Posterior cingulate gyrus (tissue), 11 donors: Measurements from ENCODE around the gene NUDT22.

Experiments used
- DNase-seq, 10 donors: peaks; one replicate each; pipeline versions ENCODE4 v3.0.0 to v3.0.0-alpha.2; 2020 to 2021; ENCODE audit warnings: mixed read lengths in 3 of 10
- intact Hi-C: fragments of 100-400 bp; cut with DNase I; formaldehyde crosslinking; loops from one replicate; pipeline ENCODE4 v1.15.1; 2023

Gene NUDT22

DNA sequence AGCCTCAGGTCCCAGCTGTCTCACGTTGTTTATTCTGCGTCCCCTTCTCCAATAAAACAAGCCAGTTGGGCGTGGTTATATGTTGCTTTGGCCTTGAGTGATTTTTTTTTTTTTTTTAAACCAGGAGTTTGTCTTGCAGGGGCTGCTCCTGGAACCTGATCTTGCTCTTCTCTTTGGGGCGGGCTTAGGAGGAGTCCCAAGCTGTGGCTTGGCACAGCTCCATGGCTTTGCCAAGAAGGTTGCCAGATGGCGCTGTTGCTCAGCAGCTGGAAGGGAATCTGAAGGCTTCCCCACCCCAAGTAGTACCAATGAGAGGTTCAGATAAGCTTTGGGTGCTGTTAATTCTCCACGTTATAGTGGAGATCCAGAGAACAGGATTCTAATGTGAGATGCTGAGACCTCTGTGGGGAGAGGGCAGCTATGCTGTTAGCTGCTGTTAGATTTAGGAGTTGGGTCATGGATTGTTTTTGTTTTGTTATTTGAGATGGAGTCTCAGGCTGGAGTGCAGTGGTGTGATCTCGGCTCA, 21.5 kb upstream of the NUDT22 start:
- peak; percentile 63 to 98 (median 86) for DNase-seq
- intact Hi-C loops = no loop called here

- intact Hi-C loops = no loop called here
These were observed 19.4 kb upstream of the NUDT22 start, which contains the start of gene FERMT3 for GRCh38 chr11:64206457-64207255. TSS of gene FERMT3 (plus strand) at chr11:64206721. CDS start at chr11:64207365, 644 bp downstream.

GRCh38 chr11:64207256-64208085, 18.6 kb upstream of the NUDT22 start:
- intact Hi-C loops = no loop called here
- peak in 3 of 10 donors; percentile 46 to 89 (median 76) for DNase-seq

More at GRCh38 chr11:64206457-64207255, 19.4 kb upstream of the NUDT22 start, which contains the start of gene FERMT3:
- DNase-seq = peak in 2 of 10 donors; percentile 70 to 91

DNA sequence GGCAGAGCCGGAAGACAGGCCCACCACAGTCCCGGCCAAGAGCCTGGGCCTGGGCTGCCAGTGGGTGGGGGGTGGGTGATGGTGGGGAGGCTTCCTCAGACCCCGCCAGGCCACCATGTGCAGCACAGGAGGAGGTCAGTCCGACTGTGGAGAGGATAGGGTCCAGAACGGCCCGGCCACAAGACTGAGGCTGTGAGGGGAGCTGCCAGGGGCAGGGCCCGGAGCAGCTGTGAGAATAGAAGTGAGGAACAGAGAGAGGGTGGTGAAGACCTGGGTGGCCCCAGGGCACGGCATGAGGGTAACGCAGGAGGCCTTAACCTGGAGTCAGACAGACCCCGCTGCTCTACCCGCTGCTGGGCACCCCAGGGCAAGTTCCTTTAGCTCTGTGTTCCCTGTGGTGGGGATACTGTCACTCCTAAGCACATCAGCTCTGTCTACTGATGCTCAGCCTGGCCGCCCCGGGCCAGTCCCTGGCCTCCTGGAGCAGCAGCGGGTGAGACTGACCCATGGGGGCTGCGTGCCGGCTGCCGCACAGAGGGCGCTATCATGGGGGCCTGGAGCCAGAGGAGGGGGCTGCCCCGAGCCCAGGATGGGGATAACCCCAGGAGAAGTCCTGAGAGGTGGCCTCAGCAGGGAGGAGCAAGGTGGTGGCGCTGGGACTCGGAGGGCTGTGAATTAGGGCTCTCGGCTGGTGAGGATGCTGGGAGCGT, 17.8 kb upstream of the NUDT22 start:
- intact Hi-C loops = no loop called here
- peak in 2 of 10 donors; percentile 75 to 81 for DNase-seq

DNA sequence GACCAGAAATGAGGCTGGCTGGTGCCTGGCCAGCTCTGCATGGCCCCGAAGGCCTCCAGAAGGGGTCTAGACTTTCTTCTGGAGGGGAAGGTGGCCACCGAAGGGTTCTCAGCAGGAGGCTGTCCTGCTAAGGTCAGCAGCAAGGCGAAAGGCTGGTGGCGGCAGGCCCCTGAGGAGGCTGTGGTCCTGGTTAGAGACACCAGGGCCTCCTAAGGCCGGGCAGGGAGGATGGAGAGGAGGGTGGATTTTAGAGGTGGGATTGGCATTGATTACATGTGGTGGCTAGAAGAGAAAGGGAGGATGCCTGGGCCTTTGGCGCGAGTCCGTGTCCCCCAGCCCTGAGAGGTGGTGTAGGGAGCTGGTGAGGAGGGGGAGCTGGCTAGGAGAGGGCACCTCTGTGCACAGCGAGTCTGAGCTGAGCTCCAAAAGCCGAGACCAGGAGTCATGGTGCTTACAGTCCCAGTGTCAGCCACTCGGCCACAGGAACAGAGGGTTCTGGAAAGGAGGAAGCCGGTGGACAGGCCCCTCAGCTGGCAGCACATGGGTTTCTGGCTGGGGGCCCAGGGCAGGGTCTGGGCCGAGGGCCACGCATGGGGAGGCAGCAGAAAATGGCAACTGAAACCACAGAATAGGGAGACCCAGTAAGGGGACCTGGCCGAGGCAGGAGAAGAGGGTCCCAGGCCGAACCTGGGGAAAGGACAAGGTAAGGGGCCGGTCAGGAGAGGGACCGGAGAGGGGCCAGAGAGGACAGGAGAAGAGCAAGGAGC, 17.1 kb upstream of the NUDT22 start:
- peak in 2 of 10 donors; percentile 82 to 84 for DNase-seq
- intact Hi-C loops = no loop called here

DNA sequence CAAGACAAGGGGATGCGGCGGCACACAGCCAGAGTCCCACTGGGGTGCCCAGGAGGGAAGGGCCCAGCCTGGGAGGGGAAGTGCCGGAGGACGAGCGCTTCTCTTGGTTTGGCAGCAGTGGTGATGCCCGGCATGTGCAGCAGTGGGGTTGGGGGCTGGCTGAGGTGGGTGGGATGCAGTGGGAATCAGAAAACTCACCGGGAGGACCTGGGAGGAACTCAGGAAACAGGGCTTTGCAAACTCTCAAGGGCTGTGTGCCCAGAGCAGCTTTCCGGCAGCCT, 16.6 kb upstream of the NUDT22 start:
- intact Hi-C loops = no loop called here
- DNase-seq = no peak

- intact Hi-C loops = no loop called here
- DNase-seq = peak in 2 of 10 donors; percentile 64 to 80
These were observed 15.6 kb upstream of the NUDT22 start for GRCh38 chr11:64210301-64211020.

DNA sequence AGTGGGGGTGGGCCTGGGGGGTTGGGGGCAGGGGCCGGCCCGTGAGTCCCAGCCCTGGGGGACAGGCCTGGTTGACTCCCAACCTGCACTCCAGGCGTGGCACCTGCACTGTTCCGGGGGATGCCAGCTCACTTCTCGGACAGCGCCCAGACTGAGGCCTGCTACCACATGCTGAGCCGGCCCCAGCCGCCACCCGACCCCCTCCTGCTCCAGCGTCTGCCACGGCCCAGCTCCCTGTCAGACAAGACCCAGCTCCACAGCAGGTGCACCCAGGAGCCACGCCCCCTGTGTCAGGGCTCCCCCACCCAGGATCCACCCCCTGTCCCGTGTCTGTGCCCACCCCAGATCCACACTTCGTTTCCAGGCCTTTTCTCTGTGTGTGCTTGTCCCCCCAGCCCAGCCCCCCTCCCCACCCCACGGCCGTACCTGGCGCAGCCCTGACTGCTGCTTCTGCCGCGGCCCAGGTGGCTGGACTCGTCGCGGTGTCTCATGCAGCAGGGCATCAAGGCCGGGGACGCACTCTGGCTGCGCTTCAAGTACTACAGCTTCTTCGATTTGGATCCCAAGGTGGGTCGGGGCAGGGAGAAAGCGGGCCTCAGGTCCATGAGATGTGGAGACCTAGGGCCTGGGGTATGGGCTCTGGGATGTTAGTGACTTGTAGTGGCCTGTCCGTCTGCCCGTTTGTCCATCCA, 14.7 kb upstream of the NUDT22 start:
- intact Hi-C loops = no loop called here
- peak in 2 of 10 donors; percentile 70 to 73 for DNase-seq

DNA sequence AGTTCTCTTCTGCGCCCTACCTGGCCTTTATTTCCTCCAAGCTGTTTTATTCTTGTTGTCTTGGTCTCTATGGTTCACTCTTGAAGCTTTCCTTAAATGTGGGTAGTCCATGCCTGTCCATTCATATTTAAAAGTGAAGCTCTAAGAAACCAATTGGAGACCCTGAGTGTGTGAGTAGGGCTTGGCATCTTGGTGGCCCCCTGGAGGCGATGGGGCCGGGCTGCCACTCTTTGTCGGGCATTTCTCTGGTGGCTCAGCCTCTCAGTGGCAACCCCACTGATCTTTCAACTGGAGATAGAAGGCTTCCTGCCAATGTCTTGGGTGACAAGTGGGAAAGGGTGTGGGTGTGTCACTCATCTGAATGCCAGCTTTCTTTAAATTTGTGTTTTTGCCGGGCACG, 9.2 kb upstream of the NUDT22 start:
- intact Hi-C loops = no loop called here
- DNase-seq = peak in 1 of 10 donors; percentile 38

DNA sequence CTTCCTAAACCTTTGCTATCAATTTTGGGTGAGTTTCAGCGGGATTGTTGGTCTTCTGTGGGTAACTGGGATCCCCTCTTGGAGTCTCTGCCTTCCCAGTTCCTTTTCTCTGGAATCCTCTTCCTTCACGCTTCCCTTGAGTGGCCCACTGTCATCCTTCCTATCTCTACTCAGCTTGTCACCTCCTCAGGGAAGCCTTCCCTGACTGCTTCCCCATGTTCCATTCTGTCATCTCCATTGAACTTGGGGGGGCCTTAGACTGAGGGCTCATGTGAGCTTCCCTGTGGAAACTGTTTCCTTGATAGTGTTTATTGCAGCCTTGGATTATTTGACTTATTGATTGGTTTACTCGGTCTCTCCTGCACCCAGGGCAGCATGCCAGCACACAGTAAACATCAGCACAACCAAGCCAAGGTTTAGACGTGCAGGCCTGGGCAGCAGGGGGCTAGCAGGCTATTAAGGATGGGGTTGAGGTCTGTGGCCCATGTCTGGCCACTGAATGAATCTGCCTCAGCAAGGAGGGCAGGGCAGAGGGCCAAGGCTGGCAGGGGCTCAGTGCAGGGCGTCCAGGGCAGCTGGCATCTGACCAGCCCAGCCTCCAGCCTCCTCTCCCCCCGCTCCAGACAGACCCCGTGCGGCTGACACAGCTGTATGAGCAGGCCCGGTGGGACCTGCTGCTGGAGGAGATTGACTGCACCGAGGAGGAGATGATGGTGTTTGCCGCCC, 7.3 kb upstream of the NUDT22 start:
- intact Hi-C loops = no loop called here
- peak in 1 of 10 donors; percentile 64 for DNase-seq

DNA sequence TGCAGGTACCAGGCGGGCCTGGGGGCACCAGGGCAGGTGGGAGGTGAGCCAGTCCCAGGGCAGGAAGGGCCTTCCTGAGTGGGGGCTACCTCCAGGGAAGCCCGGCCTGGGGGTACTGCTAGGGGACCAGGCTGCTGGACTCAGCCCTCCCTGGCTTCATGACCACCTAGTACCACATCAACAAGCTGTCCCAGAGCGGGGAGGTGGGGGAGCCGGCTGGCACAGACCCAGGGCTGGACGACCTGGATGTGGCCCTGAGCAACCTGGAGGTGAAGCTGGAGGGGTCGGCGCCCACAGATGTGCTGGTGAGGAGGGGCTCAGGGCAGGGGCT, 6.8 kb upstream of the NUDT22 start:
- DNase-seq = no peak
- intact Hi-C loops = no loop called here

GRCh38 chr11:64219755-64220154, 6.3 kb upstream of the NUDT22 start:
- intact Hi-C loops = no loop called here
- no peak for DNase-seq

DNA sequence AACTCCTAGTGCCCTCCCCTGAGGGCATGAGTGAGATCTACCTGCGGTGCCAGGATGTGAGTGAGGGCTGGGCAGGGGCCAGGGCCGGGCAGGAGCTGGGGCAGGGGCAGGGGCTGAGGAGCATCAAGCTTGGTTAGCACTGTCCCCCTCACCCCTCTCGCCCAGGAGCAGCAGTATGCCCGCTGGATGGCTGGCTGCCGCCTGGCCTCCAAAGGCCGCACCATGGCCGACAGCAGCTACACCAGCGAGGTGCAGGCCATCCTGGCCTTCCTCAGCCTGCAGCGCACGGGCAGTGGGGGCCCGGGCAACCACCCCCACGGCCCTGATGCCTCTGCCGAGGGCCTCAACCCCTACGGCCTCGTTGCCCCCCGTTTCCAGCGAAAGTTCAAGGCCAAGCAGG, 5.8 kb upstream of the NUDT22 start:
- no peak for DNase-seq
- intact Hi-C loops = no loop called here

DNA sequence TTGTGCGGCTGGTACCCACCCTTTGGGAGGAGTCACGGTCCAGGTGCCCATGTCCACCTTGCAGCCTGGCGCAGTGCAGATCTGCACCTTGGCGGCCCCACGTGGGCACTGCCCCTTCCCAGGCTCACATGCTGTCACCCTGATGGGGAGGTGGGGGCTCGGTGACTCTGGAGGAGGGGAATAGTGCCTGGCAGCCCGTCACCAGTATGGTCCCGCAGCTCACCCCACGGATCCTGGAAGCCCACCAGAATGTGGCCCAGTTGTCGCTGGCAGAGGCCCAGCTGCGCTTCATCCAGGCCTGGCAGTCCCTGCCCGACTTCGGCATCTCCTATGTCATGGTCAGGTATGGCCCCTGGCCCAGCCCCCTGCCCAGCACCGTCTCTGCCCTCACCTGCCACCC, 5.3 kb upstream of the NUDT22 start:
- intact Hi-C loops = no loop called here
- no peak for DNase-seq

DNA sequence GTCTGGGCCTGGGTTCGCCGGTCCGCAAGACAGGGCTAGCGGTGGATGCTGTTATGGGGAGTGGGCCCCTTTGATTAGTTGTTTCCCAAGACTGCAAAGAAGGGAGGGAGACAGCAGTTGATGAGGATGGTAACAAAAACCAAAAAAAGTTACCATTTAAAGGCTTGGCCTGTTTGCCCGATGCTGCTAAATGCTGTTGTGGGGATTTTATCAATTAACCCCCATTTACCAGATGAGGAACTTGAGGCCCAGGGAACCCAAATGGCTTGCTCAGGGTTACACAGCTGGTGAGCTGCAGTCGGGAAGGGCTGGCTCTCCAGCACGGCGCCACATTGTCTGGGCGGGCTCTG, 3.4 kb upstream of the NUDT22 start:
- intact Hi-C loops = no loop called here

GRCh38 chr11:64223001-64223651, 2.9 kb upstream of the NUDT22 start:
- no peak for DNase-seq
- intact Hi-C loops = no loop called here

More for the DNA sequence above, 3.4 kb upstream of the NUDT22 start:
- DNase-seq = no peak

DNA sequence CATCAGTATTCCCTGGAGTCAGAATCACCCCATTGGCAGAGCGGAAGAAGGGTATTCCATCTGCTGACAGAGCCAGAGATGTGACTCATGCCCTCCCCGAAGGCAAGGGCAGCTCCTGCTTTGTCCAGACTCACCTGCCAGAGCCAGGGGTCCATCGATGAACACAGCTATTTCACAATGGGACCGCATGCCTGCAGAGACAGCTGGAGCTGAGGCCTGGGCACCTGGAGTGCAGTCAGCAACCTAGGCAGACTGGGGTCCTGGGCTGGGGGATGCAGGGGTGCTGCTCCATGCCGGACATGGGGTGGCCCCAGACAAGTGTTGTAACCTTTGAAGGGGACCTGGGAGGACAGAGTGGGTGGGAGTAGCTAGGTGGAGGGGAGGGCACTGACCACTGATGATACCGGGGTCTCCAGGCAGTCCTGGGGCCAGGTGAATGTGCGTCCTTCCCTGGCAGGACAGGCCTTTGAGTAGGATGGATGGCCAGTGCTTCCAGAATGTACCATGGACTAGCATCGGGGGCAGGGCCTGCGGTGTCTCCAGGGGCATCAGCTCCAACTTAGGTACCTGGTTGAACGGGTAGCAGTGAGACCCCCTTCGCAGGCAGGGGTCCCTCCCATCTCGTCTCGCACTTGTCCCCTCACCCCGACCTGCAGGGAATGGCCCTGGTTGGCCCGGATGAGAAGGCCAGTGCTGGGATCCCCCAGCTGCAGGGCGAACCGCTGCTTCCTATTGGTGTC, 1.8 kb upstream of the NUDT22 start:
- no peak for DNase-seq

More for the DNA sequence above, 1.8 kb upstream of the NUDT22 start:
- intact Hi-C loops = no loop called here
